GM12872 (cell line): Measurements from ENCODE around the gene RNU5D-1.

Experiments used
- TF ChIP-seq, protein P1 (sequence below): IDR thresholded peaks from 3 replicates; pipeline ENCODE4 v1.5.1; 2011; ENCODE audit warnings: low read depth, mild to moderate bottlenecking, low read length, moderate library complexity; ENCODE audit not compliant: insufficient read depth

Gene RNU5D-1

DNA sequence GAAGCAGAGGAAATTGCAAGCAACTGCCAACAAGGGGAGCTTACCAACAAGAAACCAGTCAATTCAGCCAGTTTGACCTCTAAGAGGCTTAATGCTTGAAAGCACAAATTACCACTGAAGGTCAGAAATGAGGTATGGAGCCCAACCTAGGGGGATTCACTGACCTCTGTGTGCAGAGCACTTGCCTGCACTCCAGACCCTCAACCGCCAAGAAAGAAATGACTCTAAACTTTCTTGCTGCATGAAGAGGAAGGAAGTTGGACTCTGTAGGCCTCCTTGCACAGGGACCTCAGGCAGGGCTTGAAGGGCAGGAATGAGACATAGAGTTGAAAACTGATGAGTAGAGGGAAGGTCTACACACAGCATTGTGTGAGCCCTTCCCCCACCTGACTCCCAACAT lies 46.4 kb downstream of the RNU5D-1 start:
- TF ChIP-seq, protein P1, sequence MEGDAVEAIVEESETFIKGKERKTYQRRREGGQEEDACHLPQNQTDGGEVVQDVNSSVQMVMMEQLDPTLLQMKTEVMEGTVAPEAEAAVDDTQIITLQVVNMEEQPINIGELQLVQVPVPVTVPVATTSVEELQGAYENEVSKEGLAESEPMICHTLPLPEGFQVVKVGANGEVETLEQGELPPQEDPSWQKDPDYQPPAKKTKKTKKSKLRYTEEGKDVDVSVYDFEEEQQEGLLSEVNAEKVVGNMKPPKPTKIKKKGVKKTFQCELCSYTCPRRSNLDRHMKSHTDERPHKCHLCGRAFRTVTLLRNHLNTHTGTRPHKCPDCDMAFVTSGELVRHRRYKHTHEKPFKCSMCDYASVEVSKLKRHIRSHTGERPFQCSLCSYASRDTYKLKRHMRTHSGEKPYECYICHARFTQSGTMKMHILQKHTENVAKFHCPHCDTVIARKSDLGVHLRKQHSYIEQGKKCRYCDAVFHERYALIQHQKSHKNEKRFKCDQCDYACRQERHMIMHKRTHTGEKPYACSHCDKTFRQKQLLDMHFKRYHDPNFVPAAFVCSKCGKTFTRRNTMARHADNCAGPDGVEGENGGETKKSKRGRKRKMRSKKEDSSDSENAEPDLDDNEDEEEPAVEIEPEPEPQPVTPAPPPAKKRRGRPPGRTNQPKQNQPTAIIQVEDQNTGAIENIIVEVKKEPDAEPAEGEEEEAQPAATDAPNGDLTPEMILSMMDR: no peak

DNA sequence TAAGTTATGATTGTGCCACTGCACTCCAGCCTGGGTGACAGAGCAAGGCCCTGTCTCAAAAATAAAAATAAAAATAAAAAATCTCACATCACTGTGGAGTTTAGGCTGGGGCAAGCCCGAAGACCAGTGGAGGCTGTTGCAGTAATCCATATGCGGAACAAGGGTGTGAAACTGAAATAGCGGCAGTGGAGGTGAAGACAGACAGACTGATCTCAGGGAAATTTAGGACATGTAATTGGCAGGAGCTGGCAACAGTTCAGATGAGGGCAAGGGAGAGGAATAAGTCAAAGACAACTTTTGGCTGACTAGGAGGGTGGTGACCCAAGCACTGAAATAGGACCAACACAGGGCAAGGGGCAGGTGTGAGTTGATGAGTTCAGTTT lies 48.1 kb downstream of the RNU5D-1 start:
- TF ChIP-seq, protein P1: no peak

- TF ChIP-seq, protein P1: no peak
Measured at GRCh38 chr1:44681905-44682882, 48.8 kb downstream of the RNU5D-1 start.
